Tibial artery (tissue), 4 donors: ENCODE measurements around the gene USP6NL.

Source experiments
- DNase-seq, 2 donors: peaks; one replicate each; pipeline ENCODE4 v3.0.0-alpha.2; 2019
- H3K27ac ChIP-seq, 2 donors: fragments of 200-600 bp; sonication (generic) in 1 of 2; 1 replicate in 1 of 2; 2 replicates in 1 of 2; pipeline ENCODE4 v1.5.1; 2018 to 2019; ENCODE audit warnings: mild to moderate bottlenecking in 1 of 2
- H3K27me3 ChIP-seq, 2 donors: fragments of 200-600 bp; sonication (generic) in 1 of 2; one replicate each; pipeline versions ENCODE4 v1.5.1 to v1.6.0; 2016 to 2019
- H3K36me3 ChIP-seq, 3 donors: fragments of 200-600 bp; sonication (generic) in 2 of 3; one replicate each; pipeline ENCODE4 v1.5.1; 2016 to 2019; ENCODE audit warnings: mild to moderate bottlenecking in 2 of 3
- H3K4me1 ChIP-seq, 4 donors: fragments of 200-600 bp; sonication (generic) in 2 of 4; 1 replicate in 3 of 4; 2 replicates in 1 of 4; pipeline ENCODE4 v1.5.1; 2016 to 2019
- H3K4me3 ChIP-seq, 2 donors: fragments of 200-600 bp; sonication (generic) in 1 of 2; 1 replicate in 1 of 2; 2 replicates in 1 of 2; pipeline ENCODE4 v1.5.1; 2018 to 2019; ENCODE audit warnings: mild to moderate bottlenecking in 2 of 2
- H3K9me3 ChIP-seq, 3 donors: fragments of 200-600 bp; sonication (generic) in 1 of 3; one replicate each; pipeline ENCODE4 v1.5.1; 2016 to 2019
- intact Hi-C: fragments of 100-400 bp; cut with DNase I; formaldehyde crosslinking; loops from one replicate; pipeline ENCODE4 v1.15.0; 2023; ENCODE audit warnings: low total_unique reads
- TF ChIP-seq, protein P1 (sequence below), 2 experiments: fragments of 200-600 bp in 1 of 2; fragments of 450-650 bp in 1 of 2; IDR thresholded peaks; one replicate each; pipeline ENCODE4 v1.5.1; 2017 to 2019; ENCODE audit warnings: antibody characterized with exemption in 2 of 2, mild to moderate bottlenecking in 1 of 2, moderate library complexity in 1 of 2

The USP6NL gene

DNA sequence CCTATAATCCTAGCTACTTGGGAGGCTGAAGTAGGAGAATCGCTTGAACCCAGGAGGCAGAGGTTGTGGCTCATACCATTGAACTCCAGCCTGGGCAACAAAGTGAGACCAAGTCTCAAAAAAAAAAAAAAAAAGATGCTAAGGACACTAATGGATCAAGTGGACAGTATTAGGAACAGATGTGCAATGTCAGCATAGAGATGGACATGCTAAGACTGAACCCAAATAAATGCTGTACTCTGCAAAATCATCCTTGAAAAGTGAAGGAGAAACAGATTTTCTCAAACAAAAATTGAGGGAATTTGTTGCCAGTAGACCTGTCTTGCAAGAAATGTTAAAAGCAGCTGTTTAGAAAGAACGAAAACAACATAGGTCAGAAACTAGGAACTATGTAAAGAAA, 194.5 kb downstream of the USP6NL start:
- Histone ChIP-seq H3K36me3 (no peaks in the 10 kb centered on the region), H3K27ac (no peak overlapping the region), H3K9me3 (peaks cover 0 to 30% (median 9%) of the 10 kb centered on the region in 3 donors), H3K4me3 (no peak overlapping the region), H3K27me3 (no peaks in the 10 kb centered on the region), H3K4me1 (no peaks in the 10 kb centered on the region)
- no peak for DNase-seq
- intact Hi-C loops = no loop called here
- TF ChIP-seq, protein P1, sequence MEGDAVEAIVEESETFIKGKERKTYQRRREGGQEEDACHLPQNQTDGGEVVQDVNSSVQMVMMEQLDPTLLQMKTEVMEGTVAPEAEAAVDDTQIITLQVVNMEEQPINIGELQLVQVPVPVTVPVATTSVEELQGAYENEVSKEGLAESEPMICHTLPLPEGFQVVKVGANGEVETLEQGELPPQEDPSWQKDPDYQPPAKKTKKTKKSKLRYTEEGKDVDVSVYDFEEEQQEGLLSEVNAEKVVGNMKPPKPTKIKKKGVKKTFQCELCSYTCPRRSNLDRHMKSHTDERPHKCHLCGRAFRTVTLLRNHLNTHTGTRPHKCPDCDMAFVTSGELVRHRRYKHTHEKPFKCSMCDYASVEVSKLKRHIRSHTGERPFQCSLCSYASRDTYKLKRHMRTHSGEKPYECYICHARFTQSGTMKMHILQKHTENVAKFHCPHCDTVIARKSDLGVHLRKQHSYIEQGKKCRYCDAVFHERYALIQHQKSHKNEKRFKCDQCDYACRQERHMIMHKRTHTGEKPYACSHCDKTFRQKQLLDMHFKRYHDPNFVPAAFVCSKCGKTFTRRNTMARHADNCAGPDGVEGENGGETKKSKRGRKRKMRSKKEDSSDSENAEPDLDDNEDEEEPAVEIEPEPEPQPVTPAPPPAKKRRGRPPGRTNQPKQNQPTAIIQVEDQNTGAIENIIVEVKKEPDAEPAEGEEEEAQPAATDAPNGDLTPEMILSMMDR (IDR thresholded peaks at IDR 0.05) = no peak

DNA sequence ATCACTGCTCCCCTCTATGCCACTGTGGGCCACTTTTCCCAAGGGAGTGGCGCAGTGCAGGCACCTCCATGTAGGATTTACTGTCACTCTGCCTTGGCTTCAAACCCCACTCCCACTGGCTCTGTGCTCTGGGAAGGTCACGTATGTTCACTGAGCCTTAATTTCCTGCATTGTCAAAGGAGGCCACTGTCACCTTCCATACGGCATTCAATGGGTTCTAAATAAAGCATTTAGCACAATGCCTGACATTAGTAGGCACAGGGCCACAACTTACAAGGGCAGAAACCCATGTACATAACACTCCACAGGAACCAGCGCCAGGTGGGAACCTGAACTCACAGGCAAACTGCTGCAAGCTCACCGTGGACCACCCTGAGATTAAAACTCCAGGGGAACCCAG, 196.4 kb downstream of the USP6NL start:
- DNase-seq = no peak
- no peak overlapping the region for H3K27ac ChIP-seq
- no peaks in the 10 kb centered on the region for H3K36me3 ChIP-seq
- H3K27me3 ChIP-seq = no peaks in the 10 kb centered on the region
- no peak overlapping the region for H3K4me3 ChIP-seq
- TF ChIP-seq, protein P1 (IDR thresholded peaks at IDR 0.05) = no peak
- peaks cover 0 to 27% (median 13%) of the 10 kb centered on the region in 3 donors for H3K9me3 ChIP-seq
- H3K4me1 ChIP-seq = no peaks in the 10 kb centered on the region
- intact Hi-C loops = no loop called here

DNA sequence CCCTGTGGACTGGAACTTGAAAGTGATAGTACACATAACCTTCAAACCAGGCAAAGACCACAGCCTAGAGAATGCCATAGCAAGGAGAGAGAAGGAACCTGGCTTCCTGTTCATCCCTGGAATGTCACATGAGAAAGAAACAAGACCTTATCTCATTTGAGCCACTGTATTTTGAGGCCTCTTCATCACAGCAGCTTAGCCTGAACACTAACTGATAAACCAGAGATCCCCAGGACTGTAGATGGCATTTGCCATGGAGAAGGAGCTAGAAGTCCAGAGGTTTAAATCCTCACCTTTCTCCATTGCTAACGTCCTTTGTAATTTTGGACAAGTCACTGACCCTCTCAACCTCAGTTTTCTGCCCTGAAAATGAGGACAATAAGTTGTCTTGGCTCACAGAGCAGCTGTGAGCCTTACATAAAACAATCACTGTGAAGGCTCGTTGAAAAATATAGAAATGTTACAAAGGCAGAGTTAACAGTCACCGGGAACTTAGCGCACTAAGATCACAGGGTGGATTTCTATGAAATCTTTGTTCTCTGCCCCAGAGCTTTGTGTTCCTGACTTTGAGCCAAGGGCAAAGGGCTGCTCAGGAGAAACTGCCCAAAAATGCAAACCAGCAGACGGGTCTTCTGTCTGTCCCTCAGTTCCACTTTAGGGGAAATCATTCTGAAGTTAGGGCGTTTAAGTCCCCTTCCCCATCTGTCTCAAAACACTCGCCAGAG, 197.0 kb downstream of the USP6NL start:
- H3K4me1 ChIP-seq = no peaks in the 10 kb centered on the region
- TF ChIP-seq, protein P1 (IDR thresholded peaks at IDR 0.05) = no peak
- H3K27ac ChIP-seq = no peak overlapping the region
- no peaks in the 10 kb centered on the region for H3K36me3 ChIP-seq
- H3K9me3 ChIP-seq = peaks cover 0 to 22% (median 13%) of the 10 kb centered on the region in 3 donors
- no peak for DNase-seq
- intact Hi-C loops = no loop called here
- no peak overlapping the region for H3K4me3 ChIP-seq
- no peaks in the 10 kb centered on the region for H3K27me3 ChIP-seq

DNA sequence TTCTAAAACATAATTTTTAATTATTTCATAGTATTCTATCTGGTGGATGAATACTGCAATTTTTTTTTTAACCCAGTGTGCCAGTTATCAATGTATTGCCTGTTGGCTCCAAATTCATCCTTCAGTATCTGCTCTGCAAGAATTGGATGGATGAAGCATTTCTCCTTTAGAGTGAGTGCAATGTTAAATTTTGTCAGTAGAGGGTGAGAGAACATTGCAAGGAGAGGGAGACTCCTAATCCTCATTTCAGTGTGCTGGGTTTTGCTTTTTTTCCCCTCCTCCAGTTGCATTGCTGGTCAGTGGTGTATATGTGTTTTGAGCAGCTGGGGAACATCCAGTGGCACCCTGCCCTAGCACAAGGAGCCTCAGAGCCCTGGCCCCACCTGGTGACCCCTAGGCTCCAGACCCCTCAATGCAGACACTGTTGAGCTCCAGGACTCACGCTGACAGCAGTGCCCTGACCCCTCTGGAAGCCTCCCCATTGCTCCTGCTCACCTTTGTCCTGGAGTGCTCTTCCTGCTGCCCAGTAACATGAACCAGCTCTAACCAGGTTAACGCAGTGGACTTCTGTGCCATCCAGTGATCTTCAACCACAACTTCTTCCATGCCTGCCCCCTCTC, 199.4 kb downstream of the USP6NL start:
- DNase-seq = no peak
- intact Hi-C loops = no loop called here
- no peak overlapping the region for H3K4me3 ChIP-seq
- TF ChIP-seq, protein P1 (IDR thresholded peaks at IDR 0.05) = no peak
- no peak overlapping the region for H3K27ac ChIP-seq
- no peaks in the 10 kb centered on the region for H3K4me1 ChIP-seq
- H3K9me3 ChIP-seq = peaks cover 0 to 13% (median 10%) of the 10 kb centered on the region in 3 donors
- H3K27me3 ChIP-seq = peaks cover 0 to 3% of the 10 kb centered on the region in 2 donors
- H3K36me3 ChIP-seq = no peaks in the 10 kb centered on the region

DNA sequence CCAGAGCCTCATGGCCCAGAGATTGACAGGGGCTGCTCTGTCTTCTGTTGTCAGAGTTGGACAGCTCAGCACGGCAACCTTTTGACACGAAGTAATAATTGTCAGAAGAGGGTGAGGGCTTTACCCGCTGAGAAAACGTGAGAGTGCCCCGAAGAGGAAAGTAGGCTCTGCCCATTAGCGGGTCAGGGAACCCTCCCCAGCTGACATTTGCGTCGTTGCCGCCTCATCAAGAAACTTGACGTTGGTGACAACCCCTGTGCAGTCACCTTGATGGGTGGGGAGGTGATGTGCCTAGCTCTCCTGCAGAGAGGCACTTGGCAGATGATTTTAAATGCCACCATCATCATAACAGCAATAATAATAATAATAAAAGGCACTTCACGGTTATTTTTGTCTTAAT, 202.1 kb downstream of the USP6NL start:
- H3K4me1 ChIP-seq = peaks cover 0 to 3% (median 0%) of the 10 kb centered on the region in 4 donors
- TF ChIP-seq, protein P1 (IDR thresholded peaks at IDR 0.05) = no peak
- intact Hi-C loops = no loop called here
- H3K4me3 ChIP-seq = no peak overlapping the region
- H3K27ac ChIP-seq = no peak overlapping the region
- H3K9me3 ChIP-seq = peaks cover 0 to 13% (median 10%) of the 10 kb centered on the region in 3 donors
- no peaks in the 10 kb centered on the region for H3K36me3 ChIP-seq
- no peak for DNase-seq
- peaks cover 0 to 6% of the 10 kb centered on the region in 2 donors for H3K27me3 ChIP-seq
